ENCODE data around the gene ZNF329.

ZNF329 gene

DNA sequence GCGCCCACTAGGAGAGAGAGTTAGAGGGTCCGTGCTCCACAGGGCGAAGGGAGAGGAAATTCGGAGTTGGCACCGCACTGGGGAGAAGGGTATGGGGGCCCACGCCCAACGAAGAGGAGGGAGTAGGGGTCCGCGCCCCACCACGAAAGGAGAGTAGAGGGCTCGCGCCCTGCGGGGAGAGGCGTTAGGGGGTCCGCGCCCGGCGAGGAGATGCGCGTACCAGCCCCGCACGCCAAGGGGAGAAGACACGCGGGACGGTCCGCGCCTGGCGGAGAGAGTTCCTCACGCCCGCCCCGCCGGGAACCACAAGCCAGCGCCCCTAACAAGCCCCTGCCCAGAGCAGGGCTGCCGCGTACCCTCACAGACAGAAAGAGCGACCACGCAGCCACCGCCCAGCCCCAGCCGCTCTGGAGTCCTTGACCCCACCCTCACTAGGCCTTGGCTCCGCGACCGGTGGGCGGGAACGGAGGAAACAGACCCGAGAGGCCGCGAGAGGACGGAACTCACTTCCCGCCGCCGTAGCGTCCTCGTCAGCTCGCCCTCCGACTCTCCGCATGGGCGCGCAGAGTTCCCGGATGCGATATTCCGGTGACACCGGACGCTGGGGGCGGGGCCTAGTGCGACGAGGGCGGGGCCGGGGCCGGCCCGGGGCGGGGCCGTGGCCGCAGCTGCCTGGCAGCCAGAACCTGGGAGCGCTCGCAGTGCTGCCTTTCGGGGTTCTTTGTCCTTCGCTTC, 32.6 kb downstream of the ZNF329 start:
- no peak for DNase-seq

DNA sequence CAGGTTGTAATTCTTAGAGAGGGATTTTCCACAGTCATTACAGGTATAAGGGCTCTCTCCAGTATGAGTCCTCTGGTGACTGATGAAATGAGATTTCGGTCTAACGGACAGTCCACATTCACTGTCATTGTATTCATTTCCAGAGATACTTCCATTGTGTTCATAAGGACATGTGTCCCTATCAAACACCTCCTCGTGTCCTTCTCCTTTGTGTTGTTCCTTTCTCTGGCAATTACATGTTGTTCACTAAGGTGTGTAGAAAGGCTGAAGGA, 42.1 kb downstream of the ZNF329 start:
- no peak for DNase-seq

DNA sequence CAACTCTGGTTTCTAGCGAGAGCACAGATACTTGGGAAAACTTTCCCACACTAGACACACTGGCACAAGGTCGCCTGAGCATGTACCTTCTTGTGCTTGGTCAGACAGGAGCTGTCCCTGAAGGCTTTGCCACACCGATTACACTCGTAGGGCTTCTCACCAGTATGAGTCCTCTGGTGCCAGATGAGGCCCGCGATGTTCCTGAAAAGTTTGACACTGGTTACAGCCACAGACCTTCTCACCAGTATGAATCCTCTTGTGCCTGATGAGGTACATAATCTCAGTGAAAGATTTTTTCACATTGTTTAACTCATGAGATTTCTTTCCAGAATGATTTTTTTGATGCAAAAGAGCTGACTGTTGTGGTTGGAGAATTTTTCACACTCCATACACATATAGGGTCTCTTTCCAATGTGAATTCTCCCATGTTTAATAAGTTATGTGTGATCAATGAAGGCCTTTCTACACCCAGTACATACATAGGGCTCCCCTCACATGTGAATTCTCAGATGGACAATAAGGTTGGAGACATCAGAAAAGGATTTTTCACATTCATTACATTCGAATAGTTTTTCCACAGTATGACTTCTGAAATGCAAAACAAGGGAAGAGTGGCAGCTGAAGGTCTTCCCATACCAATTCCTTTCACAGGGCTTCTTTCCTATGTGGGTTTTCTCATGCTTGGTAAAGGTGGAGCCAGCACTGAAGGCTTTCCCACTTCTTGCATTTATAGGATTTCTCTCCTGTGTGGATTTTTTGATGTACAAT, 42.6 kb downstream of the ZNF329 start:
- DNase-seq: no peak

DNA sequence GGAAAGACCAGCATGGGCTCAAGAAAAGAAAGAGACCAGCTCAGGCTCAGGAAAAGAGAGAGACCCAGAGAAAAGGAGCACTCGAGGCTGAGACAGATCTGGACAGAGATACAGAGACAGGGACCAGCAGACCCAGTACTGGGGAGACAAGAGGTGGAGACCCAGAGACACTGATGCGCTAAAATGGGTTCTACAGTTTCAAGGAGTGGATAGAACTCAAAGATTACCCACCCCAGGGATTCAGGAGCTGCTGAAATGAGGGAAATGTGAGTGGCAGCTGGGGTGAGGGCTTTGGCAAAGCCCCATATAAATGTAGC, 51.9 kb downstream of the ZNF329 start:
- DNase-seq: no peak

DNA sequence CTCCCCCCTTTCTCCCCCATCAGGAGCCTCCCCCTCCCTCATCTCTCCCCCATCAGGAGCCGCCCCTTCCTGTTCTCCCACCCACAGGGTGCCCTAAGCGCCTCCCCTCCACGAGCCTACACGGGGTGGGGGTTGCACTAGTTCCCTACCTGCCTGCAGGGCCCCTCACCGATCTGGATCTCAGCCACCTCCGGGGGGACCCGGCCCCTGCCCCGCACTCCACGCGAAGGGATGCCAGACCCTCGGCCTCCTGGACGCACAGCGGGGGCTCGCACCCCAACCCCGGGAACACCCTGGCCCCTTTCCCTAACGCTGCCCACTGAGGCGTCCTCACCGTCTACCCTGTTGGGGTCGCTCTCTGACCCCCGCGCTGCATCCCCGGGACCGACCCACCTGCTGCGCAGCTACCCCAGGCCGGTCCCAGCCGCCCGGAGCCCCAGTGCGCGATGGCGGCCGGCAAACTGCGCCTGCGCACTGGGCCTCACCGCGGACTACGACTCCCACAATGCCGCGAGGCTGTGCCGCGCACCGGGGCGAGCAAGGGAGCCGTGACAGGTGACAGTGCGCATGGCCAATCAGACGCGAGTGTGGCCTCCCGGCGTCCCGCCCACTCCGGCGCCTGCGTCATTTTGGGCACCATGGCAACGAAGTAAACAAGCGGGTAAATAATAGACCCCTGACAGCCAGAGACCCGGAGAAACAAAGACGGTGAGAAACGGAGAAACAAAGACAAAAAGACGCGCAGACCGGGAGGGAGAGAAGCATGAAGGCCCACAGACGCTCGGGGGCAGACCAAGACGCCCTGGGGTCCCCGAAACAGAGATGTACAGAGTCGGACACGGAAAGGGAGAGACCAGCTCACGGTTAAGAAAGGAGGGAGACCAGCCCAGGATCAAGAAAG, 52.6 kb downstream of the ZNF329 start, which contains the start of gene ZSCAN18:
Gene ZSCAN18, minus strand, starts transcription at position 451 of the 901 bp plus-strand sequence. CDS start 7,964 bp downstream, outside the sequence.
- peak; percentile 91 for DNase-seq

DNA sequence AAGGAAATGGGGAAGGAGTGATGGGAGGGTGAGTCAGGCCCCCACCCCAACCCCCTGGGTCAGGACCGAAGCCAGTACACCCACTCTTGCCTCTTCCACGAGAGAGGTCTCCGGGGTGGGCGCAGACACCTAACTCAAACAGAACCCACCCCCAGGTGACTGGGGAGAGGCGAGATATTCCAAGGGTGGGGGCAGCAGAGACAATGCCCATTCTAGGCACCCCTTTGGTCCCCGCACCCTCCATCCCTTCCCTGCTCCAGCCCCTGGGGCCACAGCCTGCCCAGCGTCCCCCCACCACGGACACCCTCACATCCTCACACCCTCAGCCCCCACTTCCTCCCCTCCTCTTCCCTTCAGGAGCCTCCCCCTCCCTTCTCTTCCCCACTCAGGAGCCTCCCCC, 53.2 kb downstream of the ZNF329 start:
- DNase-seq: no peak

DNA sequence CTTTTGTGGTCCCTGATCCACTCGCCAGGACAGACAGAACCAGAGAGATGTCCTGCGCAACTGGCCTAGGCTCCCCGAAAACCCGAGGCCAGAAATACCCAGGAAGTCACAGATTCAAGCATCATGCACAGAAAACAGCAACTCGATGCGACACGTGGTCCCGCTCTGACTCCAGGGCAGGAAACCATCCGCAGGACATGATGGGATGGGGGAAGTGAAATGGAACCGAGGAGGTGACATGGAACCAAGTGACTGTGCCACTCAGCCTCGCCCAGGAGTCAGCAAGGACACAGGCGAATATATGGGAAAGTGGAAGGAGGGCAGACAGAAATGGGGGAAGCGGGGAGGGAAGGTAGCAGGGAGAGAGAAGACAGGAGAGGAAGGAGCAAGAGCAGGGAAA, 53.7 kb downstream of the ZNF329 start:
- no peak for DNase-seq

DNA sequence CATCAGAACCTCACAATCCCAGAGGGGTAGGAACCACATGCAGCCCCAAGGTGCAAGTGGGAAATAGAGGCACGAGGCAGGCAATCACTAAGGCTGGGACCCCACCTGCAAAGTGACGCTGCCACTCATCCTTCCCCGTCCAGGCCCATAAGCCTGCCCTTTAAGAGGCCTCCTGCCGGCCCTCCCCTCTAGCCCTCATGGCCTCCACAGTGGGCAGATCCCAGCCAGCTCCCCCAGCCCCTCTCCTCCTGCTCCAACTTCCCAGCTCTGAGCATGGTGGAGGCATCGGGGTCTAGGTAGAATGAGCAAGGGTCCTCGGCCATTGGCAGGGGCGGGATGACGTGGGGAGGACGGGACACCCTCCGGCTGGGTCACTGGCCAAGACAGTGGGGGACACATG, 55.3 kb downstream of the ZNF329 start:
- DNase-seq: no peak

DNA sequence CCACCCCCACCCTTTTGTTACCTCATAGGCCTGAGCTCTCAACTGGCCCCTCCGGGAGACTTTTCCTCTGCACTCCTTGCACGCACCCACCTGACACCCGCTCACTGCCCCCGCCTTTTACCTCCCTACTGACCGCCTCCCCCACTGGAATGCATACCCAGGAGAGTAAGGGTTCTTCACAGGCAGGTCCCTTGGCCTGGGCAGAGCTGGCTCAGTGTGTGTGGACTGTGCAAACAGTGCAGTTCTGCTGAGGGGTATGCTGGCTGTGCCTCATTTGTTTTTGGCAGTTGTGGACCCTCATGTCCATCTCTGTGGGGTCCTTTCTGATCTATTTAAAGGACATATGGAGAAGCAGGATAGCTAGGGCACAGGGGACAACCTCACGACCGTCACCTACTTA, 57.5 kb downstream of the ZNF329 start:
- DNase-seq: no peak

DNA sequence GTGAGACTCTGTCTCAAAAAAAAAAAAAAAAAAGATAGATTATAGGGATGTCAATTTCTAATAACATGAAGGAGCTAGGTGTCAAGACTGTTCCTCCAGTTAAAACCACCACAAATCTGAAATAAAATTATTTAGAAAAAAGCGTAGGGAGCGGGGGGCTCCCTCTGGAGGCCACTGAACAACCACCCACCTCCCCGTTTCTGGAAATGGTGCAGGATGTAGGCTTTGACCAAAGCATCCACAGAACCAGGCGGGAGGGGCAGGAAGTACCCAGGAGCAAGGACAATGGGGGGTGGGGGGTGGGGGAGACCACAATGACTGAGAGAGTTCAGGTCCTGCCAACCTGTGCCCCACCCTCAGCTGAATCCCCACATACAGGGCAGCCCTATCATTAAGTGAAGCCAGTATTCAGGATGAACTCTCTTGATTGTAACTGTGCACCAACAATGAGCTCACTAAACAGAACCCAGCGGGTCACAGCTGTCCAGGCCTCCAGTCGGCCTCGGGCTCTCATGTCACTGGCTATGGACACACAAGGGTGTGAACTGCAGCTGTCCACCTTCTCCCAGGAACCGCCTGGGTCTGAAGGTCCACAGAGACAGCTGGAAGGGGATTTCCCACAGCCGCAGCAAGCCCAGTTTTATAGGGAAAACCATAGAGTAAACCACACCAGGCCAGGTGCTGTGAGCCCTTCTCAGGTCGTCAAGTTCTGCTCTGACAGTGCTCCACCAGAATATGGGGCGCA, 59.2 kb downstream of the ZNF329 start:
- no peak for DNase-seq

DNA sequence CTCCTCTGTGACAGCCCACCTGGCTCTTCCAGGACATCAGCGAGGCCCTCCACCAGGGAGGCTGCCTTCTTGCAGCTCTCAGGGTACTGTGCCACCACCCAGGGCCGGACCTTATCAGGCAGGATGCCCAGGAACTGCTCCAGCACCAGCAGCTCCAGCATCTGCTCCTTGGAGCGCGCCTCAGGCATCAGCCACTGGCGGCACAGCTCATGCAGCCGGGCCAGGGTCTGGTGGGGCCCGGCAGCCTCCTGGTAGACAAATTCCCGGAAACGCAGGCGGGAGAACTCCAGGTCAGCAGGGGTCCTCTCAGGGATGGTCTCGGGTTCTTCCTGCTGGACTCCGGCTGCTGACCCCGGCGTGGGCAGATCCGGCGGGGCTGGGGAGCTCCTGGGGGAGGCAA, 60.7 kb downstream of the ZNF329 start:
- DNase-seq: no peak

DNA sequence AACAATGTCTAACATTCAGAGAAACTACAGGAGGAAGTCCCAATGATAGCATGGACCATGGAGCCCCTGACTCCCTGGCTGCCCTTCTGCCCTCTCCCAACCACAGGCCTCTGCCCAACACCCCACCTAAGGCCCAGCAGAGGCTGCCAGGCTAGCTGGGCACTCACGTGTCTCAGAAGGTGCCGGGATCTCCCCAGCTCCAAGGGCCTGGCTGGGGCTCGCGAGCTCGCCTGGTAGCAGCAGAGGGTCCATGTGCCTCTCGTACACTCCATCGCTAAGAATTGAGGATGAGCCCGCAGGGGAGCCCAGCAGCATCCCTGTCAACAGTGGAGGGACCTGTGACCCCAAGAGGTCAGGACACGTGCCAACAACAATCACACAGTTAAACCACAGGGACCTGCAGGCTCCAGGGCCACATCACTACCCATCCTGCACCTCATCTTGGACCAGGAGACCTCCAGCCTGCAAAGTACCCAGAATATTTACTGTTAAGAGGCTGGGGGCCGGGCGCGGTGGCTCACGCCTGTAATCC, 62.0 kb downstream of the ZNF329 start:
- DNase-seq: no peak

DNA sequence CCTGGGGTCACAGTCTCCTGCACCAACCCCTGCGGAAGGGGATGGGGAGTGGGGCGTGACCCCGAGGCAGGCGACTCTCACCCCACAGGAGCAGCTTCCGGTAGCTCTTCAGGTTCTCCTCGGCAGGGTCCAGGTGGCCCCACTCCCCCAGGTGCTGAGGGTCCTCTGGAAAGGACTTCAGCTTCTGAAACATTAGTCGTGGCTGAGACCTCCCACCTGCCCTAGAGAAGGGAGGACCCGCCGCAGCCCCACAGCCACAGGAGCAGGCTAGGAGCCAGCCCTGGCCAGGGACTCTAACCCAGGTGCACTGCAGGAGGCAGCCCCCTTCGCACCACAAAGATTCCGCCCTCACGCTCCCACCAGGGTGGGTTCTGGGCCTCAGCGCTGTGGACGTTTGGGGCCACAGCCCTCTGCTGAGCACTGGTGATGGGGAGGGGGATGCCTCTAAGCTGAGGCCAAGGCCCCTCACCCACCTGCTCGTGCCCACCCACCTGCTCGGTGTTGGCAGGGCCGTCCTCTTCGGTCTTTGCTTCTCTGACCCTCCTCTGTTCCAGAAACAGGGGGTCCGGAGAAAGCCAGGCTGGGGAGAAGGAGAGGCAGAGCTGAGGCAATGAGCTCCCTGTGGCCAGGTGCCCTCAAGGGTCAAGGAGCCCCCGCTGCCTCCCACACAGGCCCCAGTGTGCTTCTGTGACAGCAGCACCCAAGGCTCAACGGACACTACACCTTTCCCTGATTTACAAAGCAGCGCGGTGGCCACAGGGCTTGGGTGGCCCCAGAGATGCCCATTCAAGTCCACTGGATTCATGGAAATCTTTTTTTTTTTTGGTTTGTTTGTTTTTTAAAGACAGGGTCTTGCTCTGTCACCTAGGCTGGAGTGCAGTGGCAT, 63.5 kb downstream of the ZNF329 start:
- DNase-seq: no peak

DNA sequence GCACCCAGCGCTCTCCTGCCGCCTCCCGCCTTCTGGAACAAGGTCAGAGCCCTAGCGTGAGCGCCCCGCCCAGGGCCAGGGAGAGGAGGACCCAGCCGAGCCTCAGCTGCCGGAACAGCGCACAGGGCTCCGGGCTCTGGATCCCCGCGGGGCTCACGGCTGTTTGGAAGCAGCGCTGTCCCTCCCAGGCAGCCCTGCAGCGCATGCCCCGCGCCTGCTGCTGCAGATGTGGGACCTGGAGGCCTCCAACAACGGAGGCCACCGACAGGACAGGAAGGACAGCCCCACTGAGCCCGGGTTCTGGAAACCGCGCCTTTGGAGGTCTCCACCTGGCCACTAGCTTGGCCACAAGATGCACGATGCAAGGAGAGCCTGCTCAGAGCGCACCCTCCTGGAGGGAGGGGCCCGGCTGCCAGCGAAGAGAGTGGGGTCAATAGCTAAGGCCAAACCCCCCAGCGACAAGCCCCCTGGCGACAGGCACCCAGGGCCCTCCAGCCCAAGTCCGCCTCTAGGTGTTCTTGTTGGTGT, 65.2 kb downstream of the ZNF329 start:
- no peak for DNase-seq

DNA sequence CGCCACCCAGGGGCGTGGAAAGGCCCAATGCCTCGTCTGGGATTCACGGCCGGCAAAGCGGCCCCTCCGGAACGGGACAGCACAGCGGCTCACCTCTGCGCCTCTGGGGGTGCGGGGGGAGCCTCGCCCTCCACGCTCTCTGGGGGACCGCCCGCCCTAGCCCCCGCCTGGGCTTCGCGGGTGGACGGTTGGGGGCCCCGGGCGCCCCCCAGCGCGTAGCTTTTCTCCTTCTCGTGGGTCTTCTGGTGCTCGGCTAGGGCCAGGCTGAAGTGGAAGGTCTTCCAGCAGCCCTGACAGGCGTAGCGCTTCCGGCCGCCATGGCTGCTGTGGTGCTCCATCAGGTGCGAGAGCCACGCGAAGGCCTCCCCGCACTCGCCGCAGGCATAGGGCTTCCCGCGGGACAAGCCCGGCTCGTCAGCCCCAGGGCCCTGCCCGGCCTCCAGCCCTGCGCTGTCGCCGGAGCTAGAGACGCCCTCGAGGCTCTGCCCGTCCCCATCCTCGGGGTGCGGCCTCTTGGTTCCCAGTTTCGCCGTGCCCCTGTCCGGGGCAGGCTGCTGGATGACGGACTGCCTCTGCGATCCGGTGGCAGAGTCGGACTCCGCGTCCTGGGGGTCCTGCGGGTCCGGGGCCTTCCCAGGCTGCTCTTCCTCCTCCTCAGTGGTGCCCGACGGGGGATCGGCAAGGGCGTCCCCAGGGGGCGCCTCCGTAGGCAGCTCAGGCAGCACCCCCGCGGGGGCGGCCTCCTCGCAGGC, 65.8 kb downstream of the ZNF329 start:
- DNase-seq: no peak

DNA sequence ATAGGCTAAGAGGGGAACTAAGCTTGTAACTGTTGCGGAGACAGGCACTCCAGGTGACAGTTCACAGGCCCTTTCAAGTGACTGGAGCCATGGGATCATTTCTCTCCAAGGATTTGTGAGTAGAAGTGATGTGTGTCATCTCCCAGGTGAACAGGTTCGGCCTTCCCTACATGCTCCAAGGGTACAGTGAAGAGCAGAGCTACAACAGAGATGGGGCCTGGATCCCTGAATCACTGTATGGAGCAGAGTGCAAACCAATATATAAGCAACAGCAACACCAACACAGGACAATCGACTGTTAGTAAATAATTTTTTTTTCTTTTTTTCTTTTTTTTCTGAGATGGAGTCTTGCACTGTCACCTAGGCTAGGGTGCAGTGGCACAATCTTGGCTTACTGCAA, 67.6 kb downstream of the ZNF329 start:
- DNase-seq: no peak

DNA sequence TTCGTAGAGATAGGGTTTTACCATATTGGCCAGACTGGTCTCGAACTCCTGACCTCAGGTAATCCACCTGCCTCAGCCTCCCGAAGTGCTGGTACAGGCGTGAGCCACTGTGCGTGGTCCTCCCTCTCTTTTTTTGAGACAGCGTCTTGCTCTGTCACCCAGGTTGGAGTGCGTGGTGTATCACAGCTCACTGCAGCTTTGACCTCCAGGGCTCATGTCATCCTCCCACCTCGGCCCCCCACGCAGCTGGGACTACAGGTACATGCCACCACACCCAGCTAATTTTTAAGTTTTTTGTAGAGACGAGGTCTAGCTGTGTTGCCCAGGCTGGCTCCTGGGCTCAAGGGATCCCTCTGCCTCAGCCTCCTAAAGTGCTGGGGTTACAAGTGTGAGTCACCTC, 70.8 kb downstream of the ZNF329 start:
- no peak for DNase-seq
